ENCODE data around the gene MAML3. TPM values are rescaled to one million over a fixed set of nuclear protein-coding genes. Genes with fewer than 3 reads are reported as not detected.

The MAML3 gene
- total RNA-seq, 1 donor from 2014 or later = 2.7 TPM

- TF ChIP-seq CTCF (IDR thresholded peaks at IDR 0.05; ENCODE audit: insufficient read depth, low read length, poor library complexity, severe bottlenecking) = no peak
- Histone ChIP-seq H3K36me3 (ENCODE audit: control insufficient read depth, insufficient read depth, low read length) (no peaks in the 10 kb centered on the region), H3K27me3 (ENCODE audit: control insufficient read depth, insufficient read depth, low read length) (no peaks in the 10 kb centered on the region), H3K4me3 (ENCODE audit: low read depth, low read length) (no peak overlapping the region)
- no peak for DNase-seq (ENCODE audit: low read depth)
Measured at GRCh38 chr4:139763205-139763604, 390.8 kb downstream of the MAML3 start.

- no peak for DNase-seq (ENCODE audit: low read depth)
- TF ChIP-seq CTCF (IDR thresholded peaks at IDR 0.05; ENCODE audit: insufficient read depth, low read length, poor library complexity, severe bottlenecking) = no peak
- no peak overlapping the region for H3K4me3 ChIP-seq (ENCODE audit: low read depth, low read length)
- H3K27me3 ChIP-seq (ENCODE audit: control insufficient read depth, insufficient read depth, low read length) = no peaks in the 10 kb centered on the region
- H3K36me3 ChIP-seq (ENCODE audit: control insufficient read depth, insufficient read depth, low read length) = no peaks in the 10 kb centered on the region
Measured at GRCh38 chr4:139762720-139763119, 391.3 kb downstream of the MAML3 start.

GRCh38 chr4:139761461-139761860 is 392.5 kb downstream of the MAML3 start:
- DNase-seq (ENCODE audit: low read depth) = no peak
- Histone ChIP-seq H3K4me3 (ENCODE audit: low read depth, low read length) (no peak overlapping the region), H3K27me3 (ENCODE audit: control insufficient read depth, insufficient read depth, low read length) (no peaks in the 10 kb centered on the region), H3K36me3 (ENCODE audit: control insufficient read depth, insufficient read depth, low read length) (no peaks in the 10 kb centered on the region)
- no peak for TF ChIP-seq CTCF (IDR thresholded peaks at IDR 0.05; ENCODE audit: insufficient read depth, low read length, poor library complexity, severe bottlenecking)

GRCh38 chr4:139760567-139760966 is 393.4 kb downstream of the MAML3 start:
- no peak overlapping the region for H3K4me3 ChIP-seq (ENCODE audit: low read depth, low read length)
- TF ChIP-seq CTCF (IDR thresholded peaks at IDR 0.05; ENCODE audit: insufficient read depth, low read length, poor library complexity, severe bottlenecking) = no peak
- no peaks in the 10 kb centered on the region for H3K27me3 ChIP-seq (ENCODE audit: control insufficient read depth, insufficient read depth, low read length)
- no peaks in the 10 kb centered on the region for H3K36me3 ChIP-seq (ENCODE audit: control insufficient read depth, insufficient read depth, low read length)
- no peak for DNase-seq (ENCODE audit: low read depth)

- DNase-seq (ENCODE audit: low read depth) = no peak
- Histone ChIP-seq H3K36me3 (ENCODE audit: control insufficient read depth, insufficient read depth, low read length) (no peaks in the 10 kb centered on the region), H3K4me3 (ENCODE audit: low read depth, low read length) (no peak overlapping the region), H3K27me3 (ENCODE audit: control insufficient read depth, insufficient read depth, low read length) (no peaks in the 10 kb centered on the region)
- no peak for TF ChIP-seq CTCF (IDR thresholded peaks at IDR 0.05; ENCODE audit: insufficient read depth, low read length, poor library complexity, severe bottlenecking)
Measured at GRCh38 chr4:139759097-139759496, 394.9 kb downstream of the MAML3 start.

GRCh38 chr4:139756391-139757180 is 397.4 kb downstream of the MAML3 start:
- DNase-seq (ENCODE audit: low read depth) = no peak
- Histone ChIP-seq H3K36me3 (ENCODE audit: control insufficient read depth, insufficient read depth, low read length) (no peaks in the 10 kb centered on the region), H3K27me3 (ENCODE audit: control insufficient read depth, insufficient read depth, low read length) (no peaks in the 10 kb centered on the region), H3K4me3 (ENCODE audit: low read depth, low read length) (no peak overlapping the region)
- TF ChIP-seq CTCF (IDR thresholded peaks at IDR 0.05; ENCODE audit: insufficient read depth, low read length, poor library complexity, severe bottlenecking) = no peak

Data from kidney epithelial cell (primary cell).